NCI-H2171 treated with DMSO at 0.1 percent for 48 hours (cell line): ENCODE results near the gene TCHP.
"Not testable (repeated sequence)": the region's sequence is repeated elsewhere in the genome, so short reads cannot be mapped to it uniquely, and the experiment has no call there.

ENCODE experiments used
- DNase-seq: peaks from one replicate; lab custom pipeline; 2025; lab: John Stamatoyannopoulos, UW

The TCHP gene

DNA sequence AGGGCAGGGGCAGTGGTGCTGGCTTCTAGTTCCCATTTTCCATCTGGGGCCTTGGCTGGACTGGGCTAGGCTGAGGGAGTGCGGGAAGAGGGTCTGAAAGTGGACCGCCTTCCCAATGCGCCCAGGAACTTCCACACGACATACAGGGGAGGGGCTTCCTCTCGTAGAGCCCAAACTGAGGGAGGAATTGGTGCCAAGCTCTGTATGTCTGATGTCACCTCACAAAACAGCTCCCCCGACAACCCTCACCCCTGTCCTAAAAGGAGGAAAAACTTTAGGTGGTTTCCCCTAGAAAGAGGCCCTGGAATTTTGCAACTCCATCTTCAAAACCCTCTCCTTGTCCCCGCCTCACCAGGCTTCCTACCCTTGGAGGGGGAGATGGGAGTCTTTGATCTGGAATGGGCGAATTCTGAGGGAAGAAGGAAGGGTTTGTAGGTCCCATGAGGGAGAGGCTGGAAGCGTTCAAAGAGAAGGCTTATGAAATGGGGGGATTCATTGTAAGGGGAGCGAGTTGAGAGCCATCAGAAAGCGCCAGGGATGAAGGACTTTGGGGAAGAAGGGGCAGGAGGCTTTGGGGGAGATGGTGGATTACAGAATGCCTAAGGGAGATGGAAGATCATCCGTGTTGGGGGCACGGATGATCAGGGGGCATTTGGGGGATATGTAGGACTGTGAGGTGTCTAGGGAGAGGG, 20.6 kb upstream of the TCHP start:
- peak; percentile 28 for DNase-seq

DNA sequence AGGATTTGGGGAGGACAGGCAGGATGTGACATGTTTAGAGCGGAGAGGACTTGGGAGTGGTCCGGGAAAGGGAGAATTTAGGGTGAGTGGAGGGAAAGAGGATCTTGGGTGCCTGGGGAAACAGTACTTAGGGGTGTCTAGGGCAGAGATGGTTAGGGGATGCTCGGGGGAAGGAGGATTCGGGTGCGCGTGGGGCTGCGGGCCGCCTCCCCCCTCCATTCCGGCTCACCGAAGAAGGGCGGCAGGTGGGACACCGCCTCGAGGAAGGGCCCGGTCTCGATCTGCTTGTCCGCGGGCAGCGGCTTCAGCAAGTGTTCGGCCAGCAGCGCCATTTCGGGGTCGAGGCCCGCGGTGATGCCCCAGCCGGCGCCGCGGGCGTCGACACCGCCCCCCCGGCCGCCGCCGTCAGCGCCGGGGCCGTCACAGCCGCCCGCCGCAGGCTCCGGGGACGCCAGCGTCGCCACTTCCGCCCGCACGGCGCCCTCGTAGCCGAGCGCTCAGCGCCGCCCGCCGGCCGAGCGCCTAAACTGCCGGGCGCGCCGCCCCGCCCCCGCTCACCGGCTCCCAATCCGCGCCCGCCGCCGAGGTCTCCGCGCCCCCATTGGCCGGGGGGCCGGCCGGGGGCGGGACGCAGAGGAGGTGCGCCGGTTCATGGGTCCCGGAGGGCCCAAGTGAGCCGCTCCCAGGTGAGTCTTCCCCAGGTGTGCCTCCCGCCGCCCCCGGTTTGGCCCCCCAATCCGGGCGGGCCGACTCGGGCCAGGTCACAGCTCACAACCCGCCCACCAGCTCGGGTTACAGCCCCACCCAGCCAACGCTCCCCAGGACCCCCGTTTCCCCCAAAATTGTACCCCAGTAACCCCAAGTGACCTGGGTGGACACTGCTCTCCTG, 19.8 kb upstream of the TCHP start, which contains the start of gene GLTP:
Gene GLTP (minus strand): TSS at position 499 of the 889 bp plus-strand sequence. CDS start 167 bp downstream, at position 332.
- peak; percentile 82 for DNase-seq

DNA sequence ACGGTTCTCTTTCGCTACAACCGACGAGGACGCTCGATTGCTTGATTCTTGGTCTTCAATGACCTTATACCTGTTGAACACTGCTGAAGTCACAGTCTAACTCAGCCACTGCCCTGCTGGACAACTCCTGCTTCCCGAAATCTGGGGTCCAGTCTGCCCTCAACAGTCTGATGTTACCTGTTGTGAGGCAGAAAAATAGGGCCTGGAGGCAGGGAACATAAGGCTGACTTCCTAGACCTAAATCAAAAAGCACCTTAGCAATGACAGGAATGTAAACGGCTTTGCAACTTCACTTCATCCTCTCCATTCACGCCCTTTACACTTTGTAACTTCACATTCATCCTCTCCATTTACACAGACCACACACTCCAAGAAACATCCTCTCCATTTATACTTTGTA, 19.1 kb upstream of the TCHP start:
- DNase-seq: no peak

DNA sequence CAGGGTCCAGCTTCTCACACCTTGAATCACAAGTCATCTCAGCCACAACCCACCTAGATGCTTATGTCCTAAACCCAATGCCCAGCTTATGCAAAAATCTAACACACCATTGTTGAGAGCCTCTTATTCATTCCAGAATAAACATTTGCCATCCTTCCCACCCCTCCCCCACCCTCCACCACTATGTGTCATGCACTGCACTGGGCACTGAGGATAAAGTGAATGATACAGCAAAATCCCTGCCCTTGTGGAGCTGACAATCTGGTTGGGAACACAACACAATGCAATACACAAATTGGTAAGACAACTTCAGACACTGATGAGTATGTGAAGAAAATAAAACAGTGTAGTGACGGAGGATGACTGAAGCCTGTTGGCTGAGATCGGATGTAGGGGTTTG, 18.3 kb upstream of the TCHP start:
- DNase-seq: no peak

DNA sequence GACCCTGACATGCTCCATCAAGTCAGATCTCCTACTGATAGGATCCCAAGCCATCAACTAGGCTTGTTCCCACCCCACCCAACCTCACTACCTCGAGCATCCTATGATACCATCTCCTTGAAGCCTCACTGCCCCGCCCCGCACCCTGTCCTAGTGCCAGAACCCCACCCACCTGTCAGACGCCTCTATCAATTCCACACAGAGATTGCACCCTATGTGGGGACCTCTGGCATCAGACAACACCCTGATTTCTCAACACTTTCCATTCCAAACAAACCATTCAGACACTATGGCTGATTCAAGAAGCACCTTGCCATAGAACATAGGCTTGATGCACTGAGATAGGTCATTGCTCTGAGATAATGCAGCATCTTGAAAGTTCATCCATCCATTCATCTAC, 16.6 kb upstream of the TCHP start:
- no peak for DNase-seq

DNA sequence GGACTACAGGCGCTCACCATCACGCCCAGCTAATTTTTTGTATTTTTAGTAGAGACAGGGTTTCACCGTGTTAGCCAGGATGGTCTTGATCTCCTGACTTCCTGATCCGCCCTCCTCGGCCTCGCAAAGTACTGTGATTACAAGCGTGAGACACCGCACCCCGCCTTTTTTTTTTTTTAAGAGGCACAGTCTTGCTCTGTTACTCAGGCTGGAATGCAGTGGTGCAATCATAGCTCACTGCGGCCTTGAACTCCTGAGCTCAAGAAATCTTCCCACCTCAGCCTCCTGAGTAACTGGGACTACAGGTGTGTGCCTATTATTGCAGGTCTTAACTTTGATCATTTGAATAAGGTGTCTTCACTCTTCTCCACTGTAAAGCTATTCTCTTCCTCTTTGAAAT, 14.5 kb upstream of the TCHP start:
- no peak for DNase-seq

DNA sequence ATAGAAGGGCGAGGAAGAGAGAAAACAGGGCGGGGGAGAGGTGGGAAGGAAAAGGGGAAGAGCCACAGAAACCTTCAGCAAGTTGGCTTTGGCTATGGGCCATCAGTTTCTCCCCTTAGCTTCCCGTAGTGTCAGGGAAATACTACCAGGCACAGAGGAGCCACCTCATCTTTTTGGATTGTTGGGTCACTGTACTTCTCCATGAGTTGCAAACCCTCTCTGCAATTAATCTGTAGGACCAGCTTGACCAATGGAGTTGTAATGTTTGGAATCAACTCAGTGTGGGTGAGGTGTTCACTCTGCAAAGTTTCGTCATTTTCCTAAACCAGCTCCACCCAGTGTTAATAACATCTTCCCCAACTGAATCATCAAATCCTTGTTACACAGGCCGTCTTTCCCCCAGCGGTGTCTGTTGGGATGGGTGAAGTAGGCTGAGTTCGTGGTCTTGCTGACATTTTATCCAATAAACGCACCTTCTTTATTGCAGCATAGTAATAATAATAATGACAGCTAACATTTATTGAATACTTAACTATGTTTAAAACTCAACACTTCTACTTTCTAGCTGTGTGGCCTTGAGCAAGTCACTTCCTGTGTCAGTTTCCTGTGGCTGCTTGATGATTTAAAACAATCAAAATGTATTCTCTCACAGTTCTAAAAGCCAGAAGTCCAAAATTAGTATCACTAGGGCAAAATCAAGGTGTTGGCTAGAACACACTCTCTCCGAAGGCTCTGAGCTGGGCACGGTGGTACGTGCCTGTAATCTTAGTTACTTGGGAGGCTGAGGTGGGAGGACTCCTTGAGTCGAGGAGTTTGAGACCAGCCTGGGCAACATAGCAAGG, 11.7 kb upstream of the TCHP start:
- no peak for DNase-seq

DNA sequence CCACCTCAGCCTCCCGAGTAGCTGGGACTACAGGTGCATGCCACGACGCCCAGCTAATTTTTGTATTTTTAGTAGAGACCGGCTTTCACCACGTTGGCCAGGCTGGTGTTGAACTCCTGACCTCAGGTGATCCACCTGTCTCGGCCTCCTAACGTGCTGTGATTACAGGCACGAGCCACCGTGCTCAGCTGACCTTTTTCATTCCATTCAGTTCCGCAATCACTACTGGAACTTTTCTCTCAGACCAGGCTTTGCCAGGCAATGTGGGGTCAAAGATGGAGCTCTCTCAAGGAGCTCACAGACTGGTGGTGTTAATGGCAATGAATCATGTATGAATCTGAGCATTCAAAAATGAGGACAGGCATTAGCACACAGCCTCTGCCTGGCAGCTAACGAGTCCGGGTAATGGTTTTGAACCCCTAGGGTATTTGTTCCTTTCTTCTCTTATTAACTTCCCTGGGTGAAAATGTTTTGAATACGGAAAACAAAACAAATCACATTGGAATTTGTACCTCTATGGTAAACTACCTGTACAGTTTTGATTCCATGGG, 9.4 kb upstream of the TCHP start:
- DNase-seq: no peak

DNA sequence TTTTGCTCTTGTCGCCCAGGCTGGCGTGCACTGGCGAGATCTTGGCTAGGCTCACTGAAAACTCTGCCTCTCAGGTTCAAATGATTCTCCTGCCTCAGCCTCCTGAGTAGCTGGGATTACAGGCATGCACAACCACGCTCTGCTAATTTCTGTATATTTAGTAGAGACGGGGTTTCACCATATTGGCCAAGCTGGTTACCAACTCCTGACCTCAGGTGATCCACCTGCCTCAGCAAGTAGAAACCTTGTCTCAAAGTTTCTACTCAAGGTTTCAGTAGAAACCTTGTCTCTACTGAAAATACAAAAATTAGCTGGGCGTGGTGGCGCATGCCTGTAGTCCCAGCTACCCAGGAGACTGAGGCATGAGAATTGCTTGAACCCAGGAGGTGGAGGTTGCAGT, 8.3 kb upstream of the TCHP start:
- DNase-seq: not testable (repeated sequence)

DNA sequence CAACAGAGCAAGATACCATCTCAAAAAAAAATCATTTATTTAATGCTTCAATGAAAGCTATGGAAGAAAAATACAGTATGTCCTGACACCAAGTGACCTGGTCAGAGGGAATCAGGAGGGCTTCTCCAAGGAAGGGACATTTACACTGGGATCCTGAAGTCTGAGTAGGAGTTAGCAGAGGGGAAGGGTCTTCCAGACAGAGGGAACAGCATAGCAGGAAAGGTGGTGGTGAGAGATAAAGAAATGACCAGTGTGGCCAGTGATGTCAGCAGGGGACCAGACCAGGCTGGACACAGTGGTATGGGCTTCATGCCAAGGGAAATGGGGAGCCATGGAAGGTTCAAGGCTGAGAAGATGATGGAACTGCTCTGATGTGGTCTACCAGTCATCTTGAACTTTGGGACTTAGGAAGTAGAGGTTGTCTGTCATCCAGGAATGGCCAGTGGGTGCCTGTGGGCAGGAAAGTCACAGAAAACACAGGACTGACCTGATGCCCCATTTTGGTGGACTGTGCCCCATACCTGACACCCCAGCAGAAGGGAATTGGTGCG, 7.8 kb upstream of the TCHP start:
- no peak for DNase-seq

DNA sequence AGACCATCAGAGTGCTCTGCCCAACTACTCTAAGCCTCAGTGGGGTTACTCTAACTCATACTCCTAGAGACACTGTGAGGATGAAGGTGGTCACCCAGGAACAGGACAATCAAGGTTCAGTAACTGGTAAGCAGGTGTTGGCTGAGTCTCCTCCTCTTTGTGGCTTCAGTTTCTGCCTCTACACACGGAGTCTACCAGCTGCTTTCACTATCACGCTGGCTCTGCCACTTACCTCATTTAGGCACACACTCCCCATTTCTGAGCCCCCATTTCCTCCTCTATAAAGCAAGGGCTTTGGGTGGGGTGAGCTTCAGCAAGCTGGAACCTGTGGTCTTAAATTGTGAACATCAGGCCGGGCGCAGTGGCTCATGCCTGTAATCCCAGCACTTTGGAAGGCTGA, 7.3 kb upstream of the TCHP start:
- no peak for DNase-seq

DNA sequence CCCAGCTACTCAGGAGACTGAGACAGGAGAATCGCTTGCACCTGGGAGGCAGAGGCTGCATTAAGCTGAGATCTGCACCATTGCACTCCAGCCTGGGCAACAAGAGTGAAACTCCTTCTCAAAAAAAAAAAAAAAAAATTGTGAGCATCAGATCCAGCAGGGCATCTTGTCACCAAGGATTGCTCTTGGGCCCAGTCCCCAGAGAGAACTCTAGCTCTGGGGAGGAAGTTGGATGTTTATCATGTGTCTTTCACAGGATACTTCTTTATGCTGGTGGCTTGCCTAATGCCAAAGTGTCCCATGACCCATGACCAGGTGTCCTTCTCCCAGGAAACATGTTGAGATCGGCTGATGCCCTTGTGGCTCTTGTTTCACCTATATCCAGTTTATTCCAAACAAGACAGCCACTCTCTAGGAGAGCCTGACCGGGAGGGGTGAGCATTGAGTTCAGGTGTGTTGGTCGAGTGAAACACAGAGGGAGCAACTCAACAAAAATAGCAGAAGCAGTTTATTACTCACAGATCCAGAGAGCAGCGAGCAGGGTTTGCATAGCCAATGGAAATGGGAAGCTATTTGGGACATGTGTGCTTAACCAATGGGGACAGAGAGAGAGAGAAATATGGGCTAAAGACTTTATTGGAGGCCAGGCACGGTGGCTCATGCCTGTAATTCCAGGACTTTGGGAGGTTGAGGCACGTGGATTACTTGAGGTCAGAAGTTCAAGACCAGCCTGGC, 6.6 kb upstream of the TCHP start:
- no peak for DNase-seq

DNA sequence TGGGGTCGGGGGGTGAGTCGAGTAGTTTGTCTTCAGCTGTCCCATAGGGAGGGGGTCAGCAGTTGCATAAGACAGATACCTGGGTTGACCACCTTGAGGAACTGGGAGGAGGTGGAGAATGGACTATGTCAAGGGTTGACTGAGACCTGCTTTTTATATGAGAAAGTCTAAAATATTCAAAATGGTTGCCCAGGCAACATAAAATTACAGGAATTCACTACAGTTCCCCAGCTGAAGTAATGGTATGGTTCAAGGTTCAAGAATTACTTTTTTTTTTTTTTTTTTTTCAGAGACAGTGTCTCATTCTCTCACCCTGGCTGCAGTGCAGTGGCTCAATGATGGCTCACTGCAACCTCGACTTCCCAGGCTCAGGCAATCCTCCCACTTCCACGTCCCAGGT, 5.1 kb upstream of the TCHP start:
- DNase-seq: no peak

DNA sequence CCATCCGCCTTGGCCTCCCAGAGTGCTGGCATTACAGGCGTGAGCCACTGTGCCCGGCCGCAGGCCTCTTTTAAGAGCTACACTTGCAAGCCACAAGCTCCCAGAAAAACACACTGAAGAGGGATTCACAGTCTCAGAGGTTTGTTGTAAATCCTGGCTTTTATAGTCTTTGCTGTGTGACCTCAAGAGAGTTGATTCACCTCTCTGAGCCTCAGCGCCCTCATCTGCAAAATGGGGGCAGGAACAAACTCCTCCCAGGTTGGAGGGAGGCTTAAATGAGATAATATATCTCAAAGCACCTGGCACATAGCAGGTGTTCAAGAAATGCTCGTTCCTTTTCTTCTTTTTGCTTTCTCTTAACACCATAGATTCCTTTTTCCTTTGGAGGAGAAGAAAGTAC, 3.9 kb upstream of the TCHP start:
- no peak for DNase-seq

DNA sequence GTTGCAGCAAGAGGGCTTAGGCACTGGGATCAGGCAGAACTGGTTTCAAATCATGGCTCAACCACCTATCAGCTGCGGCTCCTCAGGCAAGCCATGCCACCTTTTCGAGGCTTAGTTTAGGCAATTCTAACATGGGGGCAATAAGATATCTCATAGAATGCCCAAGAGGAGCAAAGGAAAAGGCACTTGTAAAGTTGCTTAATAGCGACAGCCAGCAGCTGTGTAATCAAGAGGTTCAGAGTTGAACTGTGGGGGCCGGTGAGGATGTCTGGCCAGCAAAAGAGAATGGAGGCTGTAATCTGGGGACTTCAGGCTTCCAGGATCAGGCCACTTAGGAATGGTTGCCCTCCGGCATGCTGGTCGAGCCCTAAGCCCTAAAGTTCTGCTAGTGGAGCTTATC, 3.0 kb upstream of the TCHP start:
- DNase-seq: no peak

DNA sequence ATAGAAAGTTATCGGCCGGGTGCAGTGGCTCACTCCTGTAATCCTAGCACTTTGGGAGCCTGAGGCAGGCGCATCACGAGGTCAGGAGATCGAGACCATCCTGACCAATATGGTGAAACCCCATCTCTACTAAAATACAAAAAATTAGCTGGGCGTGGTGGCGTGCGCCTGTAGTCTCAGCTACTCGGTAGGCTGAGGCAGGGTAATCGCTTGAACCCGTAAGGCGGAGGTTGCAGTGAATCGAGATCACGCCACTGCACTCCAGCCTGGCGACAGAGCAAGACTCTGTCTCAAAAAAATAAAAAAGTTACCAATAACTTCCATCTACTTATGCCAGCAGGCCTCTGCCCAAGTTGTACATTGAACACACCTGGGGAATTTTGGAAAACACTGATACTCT, 729 bp upstream of the TCHP start:
- DNase-seq: not testable (repeated sequence)

DNA sequence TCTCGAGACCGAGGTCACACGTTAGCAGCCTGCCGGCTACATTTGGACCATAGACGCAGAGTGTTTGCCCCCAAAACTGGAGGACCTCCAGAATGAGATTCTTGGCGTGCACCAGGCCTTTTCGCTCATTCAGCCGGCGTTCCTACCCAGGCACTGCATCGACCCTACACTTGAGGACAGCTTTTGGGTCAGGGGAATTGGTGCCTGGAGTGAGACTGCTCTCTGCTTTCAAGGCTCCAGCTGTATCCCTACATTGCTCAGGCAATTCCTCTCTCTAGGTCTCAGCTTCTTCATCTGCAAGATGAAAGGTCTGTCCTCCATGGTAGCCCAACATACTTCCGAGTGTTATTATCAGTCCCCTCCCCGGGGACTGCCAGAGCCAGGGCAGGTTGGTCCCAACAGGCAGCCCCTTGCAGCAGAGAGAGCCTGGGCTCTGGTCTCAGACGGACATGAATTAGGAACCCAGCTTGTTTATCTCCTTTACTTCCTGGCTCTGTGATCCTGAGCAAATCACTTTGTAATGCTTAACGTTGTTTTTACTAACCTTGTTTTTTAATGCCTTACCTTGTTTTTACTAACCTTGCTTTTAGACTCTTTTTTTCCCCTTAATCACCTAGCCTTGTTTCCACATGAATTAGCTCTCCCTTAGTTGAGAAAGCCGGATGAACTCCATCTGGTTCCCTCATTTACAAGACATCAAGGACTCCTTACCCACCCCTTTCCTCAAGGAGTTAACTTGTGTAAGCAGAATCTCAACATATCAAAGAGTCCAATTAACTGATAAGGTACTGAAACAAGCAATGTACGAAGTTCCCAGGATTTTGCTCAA, 892 bp downstream of the TCHP start:
- peak; percentile 68 for DNase-seq

DNA sequence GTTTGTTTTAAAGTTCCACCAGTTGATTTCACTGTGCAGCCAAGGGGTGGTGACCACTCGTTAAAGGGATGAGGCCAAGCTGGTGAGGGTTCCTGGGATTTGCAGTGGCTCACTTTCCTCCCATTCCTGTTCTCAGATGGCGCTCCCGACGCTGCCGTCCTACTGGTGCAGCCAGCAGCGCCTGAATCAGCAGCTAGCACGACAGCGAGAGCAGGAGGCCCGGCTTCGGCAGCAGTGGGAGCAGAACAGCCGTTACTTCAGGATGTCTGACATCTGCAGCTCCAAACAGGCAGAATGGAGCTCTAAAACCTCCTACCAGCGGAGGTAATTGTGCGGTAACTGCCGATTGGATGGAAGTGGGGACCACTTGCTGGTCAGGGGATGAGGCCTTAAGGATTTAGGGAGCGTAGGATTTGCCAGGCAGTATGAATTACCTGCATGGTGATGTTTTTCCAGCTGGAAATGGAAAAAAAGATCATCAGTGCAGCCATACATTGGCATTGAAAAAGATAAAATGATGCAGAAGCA, 2.9 kb downstream of the TCHP start:
- DNase-seq: no peak

DNA sequence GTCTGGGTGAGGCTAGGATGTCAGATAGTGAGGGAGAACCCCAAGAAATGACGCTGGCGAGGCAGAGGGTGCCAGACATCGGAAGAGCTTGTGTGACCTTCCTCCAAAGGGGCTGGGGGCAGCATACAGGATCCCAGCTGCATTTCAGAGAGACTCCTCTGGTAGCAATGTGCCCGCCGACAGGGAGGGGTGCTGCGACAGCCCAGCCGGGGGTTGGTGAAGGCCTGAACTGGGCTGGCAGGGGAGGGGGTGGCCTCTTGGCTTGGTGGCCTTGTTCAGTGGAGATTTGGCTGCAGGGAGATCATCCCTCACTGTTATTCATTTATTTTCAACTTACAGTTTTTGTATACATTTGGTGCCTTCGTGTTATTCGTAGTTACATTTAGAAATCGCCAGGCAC, 5.2 kb downstream of the TCHP start:
- DNase-seq: no peak
